Cardiac fibroblast (primary cell): ENCODE results near the gene NR2C2.
A peak's percentile ranks its signal among the peaks of the same experiment; 100 is the strongest.

Experiments used
- DNase-seq, 2 donors: peaks; one replicate each; pipeline versions ENCODE4 v3.0.0 to v3.0.0-alpha.2; 2010; ENCODE audit warnings: low read depth in 2 of 2
- H3K4me3 ChIP-seq, 2 donors: replicated peaks in 1 of 2; 1 replicate in 1 of 2; 2 replicates in 1 of 2; pipeline ENCODE4 v1.5.1; 2011; ENCODE audit warnings: low read depth in 2 of 2, low read length in 2 of 2, mild to moderate bottlenecking in 2 of 2, moderate library complexity in 1 of 2
- CTCF ChIP-seq: IDR thresholded peaks from one replicate; pipeline ENCODE4 v1.5.1; 2011; ENCODE audit warnings: low read depth, mild to moderate bottlenecking, low read length, inconsistent platforms

The NR2C2 gene

GRCh38 chr3:15049584-15049983 is 102.2 kb downstream of the NR2C2 start:
- TF ChIP-seq CTCF = no peak
- H3K4me3 ChIP-seq = no peak overlapping the region
- no peak for DNase-seq

DNA sequence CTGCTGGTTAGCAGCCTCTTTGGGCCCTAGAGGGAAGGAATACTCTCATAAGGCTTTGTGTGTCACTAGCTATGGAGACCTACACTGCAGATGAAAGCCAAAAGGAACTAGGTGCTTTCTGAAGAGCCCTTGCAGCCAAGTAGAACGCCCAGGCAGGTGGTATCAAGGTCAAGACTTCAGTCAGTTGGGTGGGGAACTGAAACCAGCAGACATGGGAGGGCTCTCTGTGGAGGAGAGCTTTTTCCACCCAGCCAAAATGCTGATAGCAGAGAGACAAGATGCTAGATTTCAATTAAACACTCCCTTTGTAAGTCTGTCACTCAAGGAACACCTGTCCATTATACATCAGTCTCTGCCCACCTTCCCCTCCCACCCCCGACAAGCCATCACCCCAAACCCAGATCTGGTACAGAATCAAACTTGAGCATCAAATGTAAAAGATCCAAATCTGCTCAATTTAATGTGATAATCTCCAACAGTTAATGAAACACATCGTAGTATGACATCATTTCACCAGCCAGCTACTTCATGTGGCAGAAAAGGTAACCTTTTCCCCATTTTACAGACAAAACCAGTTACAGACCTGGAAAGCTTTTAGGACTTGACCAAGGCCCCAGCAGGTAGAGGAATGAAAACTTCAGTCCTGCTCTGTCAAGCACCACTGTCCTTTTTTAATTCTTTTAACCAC is 103.2 kb downstream of the NR2C2 start:
- no peak overlapping the region for H3K4me3 ChIP-seq
- DNase-seq = no peak
- no peak for TF ChIP-seq CTCF

GRCh38 chr3:15051531-15051930 is 104.1 kb downstream of the NR2C2 start:
- DNase-seq = peak; percentile 41 to 59
- no peak overlapping the region for H3K4me3 ChIP-seq
- TF ChIP-seq CTCF = peak; percentile 79

GRCh38 chr3:15052335-15053242 is 105.2 kb downstream of the NR2C2 start:
- TF ChIP-seq CTCF = no peak

DNA sequence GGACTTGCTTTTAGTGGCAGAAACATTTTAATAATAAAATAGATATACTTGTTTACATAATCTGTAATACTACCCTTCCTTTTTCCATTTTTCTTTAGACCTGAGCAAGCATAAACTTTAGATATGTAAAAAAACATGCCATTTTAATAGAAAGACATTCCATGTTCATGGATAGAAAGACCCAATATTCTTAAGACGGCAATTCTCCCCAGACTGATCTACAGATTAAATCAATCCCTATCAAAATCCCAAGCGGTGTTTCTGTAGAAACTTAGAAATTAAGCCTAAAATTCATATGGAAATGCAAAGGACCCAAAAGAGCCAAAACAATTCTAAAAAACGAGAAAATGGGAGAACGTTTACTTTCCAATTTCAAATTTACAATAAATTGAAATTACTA is 106.2 kb downstream of the NR2C2 start:
- no peak for TF ChIP-seq CTCF
- no peak overlapping the region for H3K4me3 ChIP-seq
- no peak for DNase-seq

More at GRCh38 chr3:15052335-15053242, 105.2 kb downstream of the NR2C2 start:
- no peak overlapping the region for H3K4me3 ChIP-seq
- DNase-seq = no peak

GRCh38 chr3:15055019-15055557 is 107.7 kb downstream of the NR2C2 start:
- TF ChIP-seq CTCF = no peak
- H3K4me3 ChIP-seq = no peak overlapping the region
- DNase-seq = peak in 1 of 2 donors; percentile 63
